NCI-H748 (cell line): ENCODE measurements around the gene GBP1.
"Not testable (repeated sequence)": the region's sequence is repeated elsewhere in the genome, so short reads cannot be mapped to it uniquely, and the experiment has no call there.

Source experiments
- DNase-seq: peaks from one replicate; lab custom pipeline; 2025; ENCODE audit not compliant: unreplicated experiment; lab: John Stamatoyannopoulos, UW

Gene GBP1

DNA sequence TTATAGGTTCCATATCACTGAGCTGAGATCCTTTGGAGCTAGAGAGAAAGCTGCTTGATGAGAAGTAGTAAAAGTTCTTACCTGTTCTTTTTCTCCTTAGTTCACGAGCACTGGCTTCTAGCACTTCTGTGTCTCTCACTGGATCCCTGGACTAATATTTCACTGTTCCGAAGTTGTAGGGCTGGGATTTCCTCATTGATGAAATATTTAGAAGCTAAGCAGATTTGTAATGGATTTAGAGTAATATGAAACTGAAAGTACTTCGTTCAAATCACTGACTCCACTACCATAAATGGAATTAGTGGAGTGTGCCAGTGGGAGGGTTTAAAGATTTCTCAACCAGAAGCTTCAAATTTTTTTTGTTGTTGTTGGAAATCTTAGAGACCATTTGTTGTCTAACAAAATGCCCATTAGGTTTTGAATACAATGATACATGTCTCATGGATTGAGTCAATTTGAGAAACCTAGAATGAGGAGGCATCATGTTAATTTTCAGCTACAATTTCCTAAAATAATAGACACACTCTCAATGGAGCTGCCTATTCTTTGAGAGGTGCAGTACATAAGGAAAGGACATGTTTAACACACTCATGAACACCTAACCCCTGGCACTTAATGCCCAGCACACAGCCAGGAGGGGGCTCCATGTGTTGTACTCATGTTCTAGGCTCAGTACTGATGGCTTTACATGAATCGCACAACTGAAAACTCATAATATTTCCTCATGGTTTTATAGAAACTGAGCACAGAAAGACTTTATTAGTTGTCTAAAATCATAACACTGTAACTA, at the start of gene GBP1:
TSS of gene GBP1 (minus strand) at position 130 of the 790 bp plus-strand sequence. CDS start 1,974 bp downstream, outside the sequence.
- DNase-seq, result no peak

DNA sequence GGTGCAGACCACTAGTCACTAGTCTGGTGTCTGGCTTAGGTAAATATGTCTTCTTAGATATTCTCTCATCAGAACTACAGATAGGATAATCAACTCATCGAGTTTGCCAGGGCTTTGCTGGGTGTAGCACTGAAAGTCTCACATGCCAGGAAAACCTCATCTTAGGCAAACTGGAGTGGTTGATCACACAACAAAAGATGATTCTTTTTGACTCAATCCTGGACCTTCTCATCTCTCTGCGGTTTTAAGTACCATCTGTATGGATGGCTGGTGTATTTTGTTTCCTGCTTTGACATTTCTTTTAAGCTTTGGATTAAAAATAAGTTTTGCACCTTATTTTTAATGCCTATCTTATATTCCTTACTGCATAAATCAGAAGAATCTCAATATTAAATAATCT, 49.7 kb upstream of the GBP1 start:
- DNase-seq, result no peak

DNA sequence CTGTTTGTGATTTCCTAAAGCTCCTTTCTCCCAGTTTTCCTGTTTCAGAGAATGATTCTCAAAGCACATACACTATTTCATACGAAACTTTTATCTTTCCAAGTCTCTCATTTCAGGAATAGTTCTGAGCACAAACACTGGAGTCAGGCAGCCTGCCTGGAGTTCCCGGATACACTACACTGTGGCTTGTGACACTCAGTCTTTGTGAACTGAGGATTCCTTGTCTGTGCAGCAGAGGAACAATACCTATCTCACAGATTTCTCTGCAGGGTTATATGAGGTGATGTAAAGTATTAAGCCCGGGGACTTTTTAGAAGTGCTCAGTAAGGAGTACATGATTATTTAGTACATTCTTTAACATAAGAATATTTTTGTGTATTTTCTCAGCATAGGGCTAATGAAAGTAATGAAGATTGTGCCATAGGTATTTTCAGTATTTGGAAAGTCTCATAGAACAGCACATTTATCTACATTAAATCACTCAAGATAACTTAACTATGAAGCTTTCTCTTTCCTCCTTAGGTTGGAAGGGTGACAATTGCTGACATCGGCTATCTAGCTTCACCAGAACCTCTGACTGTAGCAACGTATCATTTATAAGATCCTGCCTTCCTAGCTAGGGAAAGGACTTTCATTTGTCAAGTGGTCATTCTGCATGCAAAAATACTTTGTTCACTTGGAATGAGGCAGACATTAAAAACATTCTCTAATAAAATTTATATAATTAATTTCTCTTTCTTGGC, 48.0 kb upstream of the GBP1 start:
- no peak for DNase-seq

GRCh38 chr1:89104687-89105086, 39.7 kb upstream of the GBP1 start:
- DNase-seq, result no peak

- no peak for DNase-seq
Measured at GRCh38 chr1:89104147-89104546, 39.1 kb upstream of the GBP1 start.

DNA sequence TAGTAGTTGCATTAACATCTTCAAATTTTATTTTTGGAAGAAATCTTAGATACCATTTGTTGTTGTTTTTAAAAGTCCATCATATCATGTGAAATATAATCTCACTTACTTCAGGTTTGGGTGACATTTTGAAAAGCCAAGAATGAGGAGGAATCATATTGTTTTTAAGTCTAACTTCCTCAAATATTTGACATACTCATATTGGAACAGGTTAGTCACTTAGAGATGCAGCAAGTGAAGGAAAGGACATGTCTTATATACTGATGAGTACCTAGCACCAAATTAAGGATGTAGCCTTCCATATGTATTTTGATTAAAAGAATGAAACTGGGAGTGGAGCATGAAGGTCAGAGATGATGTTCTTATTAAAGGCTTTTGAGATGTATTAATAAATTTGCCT, 37.0 kb upstream of the GBP1 start:
- no peak for DNase-seq

GRCh38 chr1:89100412-89100811, 35.4 kb upstream of the GBP1 start:
- DNase-seq, result no peak

GRCh38 chr1:89098857-89099256, 33.8 kb upstream of the GBP1 start:
- DNase-seq, result no peak

GRCh38 chr1:89095737-89096136, 30.7 kb upstream of the GBP1 start:
- no peak for DNase-seq

GRCh38 chr1:89089962-89090361, 25.0 kb upstream of the GBP1 start:
- DNase-seq, result no peak

- no peak for DNase-seq
Measured at GRCh38 chr1:89088572-89088971, 23.6 kb upstream of the GBP1 start.

- no peak for DNase-seq
Measured at GRCh38 chr1:89087241-89087640, 22.2 kb upstream of the GBP1 start.

GRCh38 chr1:89085781-89086180, 20.8 kb upstream of the GBP1 start:
- peak; percentile 77 for DNase-seq

- no peak for DNase-seq
Measured at GRCh38 chr1:89081005-89081404, 16.0 kb upstream of the GBP1 start.

GRCh38 chr1:89080068-89080467, 15.1 kb upstream of the GBP1 start:
- not testable (repeated sequence) for DNase-seq

DNA sequence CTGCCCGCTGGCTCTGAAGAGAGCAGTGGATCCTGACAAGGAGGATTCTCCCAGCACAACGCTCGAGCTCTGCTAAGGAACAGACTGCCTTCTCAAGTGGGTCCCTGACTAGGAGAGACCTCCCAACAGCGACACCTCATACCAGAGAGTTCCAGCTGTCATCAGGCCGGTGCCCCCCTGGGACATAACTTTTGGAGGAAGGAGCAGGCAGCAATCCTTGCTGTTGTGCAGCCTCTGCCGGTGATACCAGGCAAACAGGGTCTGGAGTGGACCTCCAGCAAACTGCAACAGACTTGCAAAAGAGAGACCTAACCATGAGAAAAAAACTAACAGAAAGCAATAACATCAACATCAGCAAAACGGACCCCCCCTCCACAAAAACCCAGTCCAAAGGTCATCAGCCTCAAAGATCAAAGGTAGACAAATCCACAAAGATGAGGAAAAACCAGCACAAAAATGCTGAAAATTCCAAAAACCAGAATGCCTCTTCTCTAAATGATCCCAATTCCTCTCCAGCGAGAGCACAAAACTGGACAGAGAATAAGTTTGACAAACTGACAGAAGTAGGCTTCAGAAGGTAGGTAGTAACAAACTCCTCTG, 7.6 kb upstream of the GBP1 start:
- not testable (repeated sequence) for DNase-seq

- DNase-seq, result no peak
Measured at GRCh38 chr1:89070509-89070908, 5.5 kb upstream of the GBP1 start.

GRCh38 chr1:89069951-89070350, 4.9 kb upstream of the GBP1 start:
- DNase-seq, result no peak

DNA sequence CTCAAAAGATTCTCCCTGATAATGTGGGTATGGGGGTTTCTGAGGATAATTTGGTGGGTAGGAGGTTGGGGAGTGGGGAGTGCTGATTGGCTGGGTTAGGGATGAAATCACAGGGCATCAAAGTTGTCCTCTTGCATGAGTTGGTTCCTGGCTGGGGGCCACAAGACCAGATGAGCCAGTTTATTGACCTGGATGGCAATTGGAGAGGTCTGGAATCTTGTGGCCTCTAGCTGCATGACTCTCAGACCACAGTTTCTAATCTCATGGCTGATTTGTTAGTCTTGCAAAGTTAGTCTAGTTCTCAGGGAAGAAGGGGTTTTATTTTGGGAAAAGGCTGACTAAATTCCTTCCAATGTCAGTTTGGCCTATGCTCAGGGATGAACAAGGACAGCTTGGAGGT, 3.3 kb upstream of the GBP1 start:
- no peak for DNase-seq

- DNase-seq, result no peak
Measured at GRCh38 chr1:89064632-89065031, 376 bp downstream of the GBP1 start.

DNA sequence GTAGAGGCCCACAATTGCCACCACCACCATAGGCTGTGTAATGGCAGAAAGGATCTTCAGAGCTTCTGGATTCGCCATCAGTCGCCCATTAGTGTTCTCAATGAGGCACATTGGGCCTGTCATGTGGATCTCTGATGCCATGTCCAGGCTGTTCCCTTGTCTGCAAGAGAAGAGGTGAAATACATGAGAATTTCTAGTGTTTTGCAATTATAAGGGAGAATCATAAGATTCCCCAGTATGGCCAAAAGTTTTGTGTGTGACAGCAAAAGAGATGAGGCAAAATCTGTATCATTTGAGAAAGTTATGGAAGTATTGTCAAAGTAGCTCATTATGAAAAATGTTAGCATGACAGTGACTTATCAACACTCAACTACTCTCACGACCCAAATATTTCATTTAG, 1.9 kb downstream of the GBP1 start:
- DNase-seq, result no peak

DNA sequence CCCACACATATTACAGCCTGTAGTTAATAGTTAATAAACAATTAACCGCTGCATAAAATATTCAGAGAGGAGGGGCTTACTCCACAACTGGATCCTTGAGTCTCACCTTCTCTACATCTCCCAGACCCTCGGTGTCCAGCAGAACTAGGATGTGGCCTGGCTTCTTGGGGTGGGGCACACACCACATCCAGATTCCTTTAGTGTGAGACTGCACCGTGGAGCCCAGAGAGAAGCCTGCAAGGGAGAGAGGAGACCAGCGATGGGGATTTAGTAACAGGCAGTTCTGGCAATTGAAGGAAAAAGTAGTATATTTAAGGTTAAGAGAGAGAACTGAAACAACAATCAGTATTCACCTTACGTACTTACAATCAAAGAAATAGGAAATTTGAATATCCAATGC, 4.9 kb downstream of the GBP1 start:
- no peak for DNase-seq
